GM12878 (cell line): ENCODE measurements around the gene HEXB. TPM values are rescaled to one million over a fixed set of nuclear protein-coding genes. Genes with fewer than 3 reads are reported as not detected.

Experiments used
- CEBPB ChIP-seq, 2 experiments: fragments of 150-350 bp in 1 of 2; IDR thresholded peaks; 2 replicates each; pipeline ENCODE4 v1.6.1; 2012 to 2014; ENCODE audit warnings: low read depth in 2 of 2, low read length in 2 of 2, borderline replicate concordance in 1 of 2, inconsistent platforms in 1 of 2
- CREB1 ChIP-seq: IDR thresholded peaks from 2 replicates; pipeline ENCODE4 v1.6.1; 2012; ENCODE audit warnings: low read depth, mild to moderate bottlenecking, inconsistent platforms
- EP300 ChIP-seq, 2 experiments: fragments of 150-350 bp in 1 of 2; IDR thresholded peaks; 2 replicates each; pipeline ENCODE4 v1.6.1; 2011 to 2012; ENCODE audit warnings: low read depth in 2 of 2, low read length in 2 of 2, borderline replicate concordance in 1 of 2, improper control_type of control experiment in 1 of 2, inconsistent platforms in 1 of 2; ENCODE audit not compliant: control insufficient read depth in 1 of 2
- HSF1 ChIP-seq: fragments of 150-350 bp; IDR thresholded peaks from 2 replicates; pipeline ENCODE4 v1.6.1; 2014; ENCODE audit warnings: mild to moderate bottlenecking, low read depth, low read length
- KLF5 ChIP-seq: fragments of 450-650 bp; IDR thresholded peaks from 2 replicates; pipeline ENCODE4 v1.6.1; 2014; ENCODE audit warnings: mild to moderate bottlenecking; ENCODE audit not compliant: partially characterized antibody
- NBN ChIP-seq: fragments of 450-650 bp; IDR thresholded peaks from 2 replicates; pipeline ENCODE4 v1.6.1; 2016
- NFIC ChIP-seq: IDR thresholded peaks from 2 replicates; pipeline ENCODE4 v1.6.1; 2012; ENCODE audit warnings: low read depth, mild to moderate bottlenecking, inconsistent platforms, low read length, moderate library complexity
- NKRF ChIP-seq: fragments of 450-650 bp; conservative IDR thresholded peaks from 2 replicates; pipeline ENCODE4 v1.6.1; 2017; ENCODE audit warnings: mild to moderate bottlenecking, moderate library complexity
- POLR2AphosphoS5 ChIP-seq: IDR thresholded peaks from 2 replicates; pipeline ENCODE4 v1.6.1; 2011; ENCODE audit warnings: mild to moderate bottlenecking, low read length, inconsistent platforms
- SIN3A ChIP-seq: IDR thresholded peaks from 2 replicates; pipeline ENCODE4 v1.6.1; 2012; ENCODE audit warnings: low read depth, low read length, improper control_type of control experiment
- TARDBP ChIP-seq: IDR thresholded peaks from 2 replicates; pipeline ENCODE4 v1.6.1; 2016; ENCODE audit warnings: borderline replicate concordance
- WRNIP1 ChIP-seq: IDR thresholded peaks from 2 replicates; pipeline ENCODE4 v1.6.1; 2011; ENCODE audit warnings: low read depth, low read length, improper control_type of control experiment, borderline replicate concordance
- ZBTB33 ChIP-seq: fragments of 450-650 bp; IDR thresholded peaks from 2 replicates; pipeline ENCODE4 v1.6.1; 2017; ENCODE audit warnings: mild to moderate bottlenecking
- ZNF384 ChIP-seq: IDR thresholded peaks from 2 replicates; pipeline ENCODE4 v1.6.1; 2012; ENCODE audit warnings: low read depth, mild to moderate bottlenecking, low read length, improper control_type of control experiment, borderline replicate concordance
- ZNF622 ChIP-seq: fragments of 450-650 bp; IDR thresholded peaks from 2 replicates; pipeline ENCODE4 v1.6.1; 2017; ENCODE audit warnings: mild to moderate bottlenecking, inconsistent platforms
- ZSCAN29 ChIP-seq: fragments of 450-650 bp; IDR thresholded peaks from 2 replicates; pipeline ENCODE4 v1.6.1; 2017; ENCODE audit warnings: mild to moderate bottlenecking, moderate library complexity
- polyA plus RNA-seq, 11 experiments: library from polyadenylated mRNA; depleted of rRNA in 4 of 11; unstranded in 6 of 11; stranded (reverse) in 5 of 11; fragments of >200 nt; fragmentation: Nextera tagmentation in 4 of 11; fragmentation: Illumina TruSeq in 1 of 11; extraction: Ambion mirVana in 4 of 11; extraction: Trizol in 1 of 11; gene quantifications; 1 replicate in 1 of 11; 2 replicates in 10 of 11; pipeline versions ENCODE4 v1.2.1 to v1.2.3, GENCODE V29; 2011 to 2016; ENCODE audit warnings: inconsistent platforms in 2 of 11, missing spikeins in 2 of 11, low read depth in 1 of 11
- total RNA-seq, 4 experiments: library from RNA; depleted of rRNA in 3 of 4; stranded (reverse); fragments of >200 nt in 3 of 4; fragmentation: Illumina TruSeq in 1 of 4; extraction: Trizol in 1 of 4; gene quantifications; 2 replicates each; pipeline versions ENCODE4 v1.2.1 to v1.2.3, GENCODE V29; 2013 to 2021
- TF ChIP-seq, protein P1 (sequence below): fragments of 450-650 bp; IDR thresholded peaks from 2 replicates; pipeline ENCODE4 v1.6.1; 2016; ENCODE audit warnings: mild to moderate bottlenecking
- TF ChIP-seq, protein P2 (sequence below): IDR thresholded peaks from 2 replicates; pipeline ENCODE4 v1.6.1; 2011; ENCODE audit warnings: mild to moderate bottlenecking, low read depth, low read length, moderate library complexity; ENCODE audit not compliant: insufficient replicate concordance
- TF ChIP-seq, protein P3 (sequence below): fragments of 450-650 bp; IDR thresholded peaks from 2 replicates; pipeline ENCODE4 v1.6.1; 2014; ENCODE audit warnings: mild to moderate bottlenecking

Gene HEXB
- total and polyA plus RNA-seq, 10 of the 15 experiments (the other 5 are each of a cell fraction or from before 2014, with no cell fraction given), result 13.5 to 76.0 (median 42.6) TPM

- TF ChIP-seq, protein P1, sequence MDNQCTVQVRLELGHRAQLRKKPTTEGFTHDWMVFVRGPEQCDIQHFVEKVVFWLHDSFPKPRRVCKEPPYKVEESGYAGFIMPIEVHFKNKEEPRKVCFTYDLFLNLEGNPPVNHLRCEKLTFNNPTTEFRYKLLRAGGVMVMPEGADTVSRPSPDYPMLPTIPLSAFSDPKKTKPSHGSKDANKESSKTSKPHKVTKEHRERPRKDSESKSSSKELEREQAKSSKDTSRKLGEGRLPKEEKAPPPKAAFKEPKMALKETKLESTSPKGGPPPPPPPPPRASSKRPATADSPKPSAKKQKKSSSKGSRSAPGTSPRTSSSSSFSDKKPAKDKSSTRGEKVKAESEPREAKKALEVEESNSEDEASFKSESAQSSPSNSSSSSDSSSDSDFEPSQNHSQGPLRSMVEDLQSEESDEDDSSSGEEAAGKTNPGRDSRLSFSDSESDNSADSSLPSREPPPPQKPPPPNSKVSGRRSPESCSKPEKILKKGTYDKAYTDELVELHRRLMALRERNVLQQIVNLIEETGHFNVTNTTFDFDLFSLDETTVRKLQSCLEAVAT, result peak; percentile 36; the same call in 1 of the 2 replicates
- TF ChIP-seq ZNF622, result no peak
- TF ChIP-seq ZNF384, result no peak
- TF ChIP-seq, protein P2, sequence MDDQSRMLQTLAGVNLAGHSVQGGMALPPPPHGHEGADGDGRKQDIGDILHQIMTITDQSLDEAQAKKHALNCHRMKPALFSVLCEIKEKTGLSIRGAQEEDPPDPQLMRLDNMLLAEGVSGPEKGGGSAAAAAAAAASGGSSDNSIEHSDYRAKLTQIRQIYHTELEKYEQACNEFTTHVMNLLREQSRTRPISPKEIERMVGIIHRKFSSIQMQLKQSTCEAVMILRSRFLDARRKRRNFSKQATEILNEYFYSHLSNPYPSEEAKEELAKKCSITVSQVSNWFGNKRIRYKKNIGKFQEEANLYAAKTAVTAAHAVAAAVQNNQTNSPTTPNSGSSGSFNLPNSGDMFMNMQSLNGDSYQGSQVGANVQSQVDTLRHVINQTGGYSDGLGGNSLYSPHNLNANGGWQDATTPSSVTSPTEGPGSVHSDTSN, result no peak
- TF ChIP-seq HSF1, result peak; percentile 74; the same call in 1 of the 2 replicates
- TF ChIP-seq ZBTB33, result no peak
- no peak for TF ChIP-seq NFIC
- TF ChIP-seq NBN, result peak; percentile 79; the same call in 1 of the 2 replicates
- TF ChIP-seq, protein P3, sequence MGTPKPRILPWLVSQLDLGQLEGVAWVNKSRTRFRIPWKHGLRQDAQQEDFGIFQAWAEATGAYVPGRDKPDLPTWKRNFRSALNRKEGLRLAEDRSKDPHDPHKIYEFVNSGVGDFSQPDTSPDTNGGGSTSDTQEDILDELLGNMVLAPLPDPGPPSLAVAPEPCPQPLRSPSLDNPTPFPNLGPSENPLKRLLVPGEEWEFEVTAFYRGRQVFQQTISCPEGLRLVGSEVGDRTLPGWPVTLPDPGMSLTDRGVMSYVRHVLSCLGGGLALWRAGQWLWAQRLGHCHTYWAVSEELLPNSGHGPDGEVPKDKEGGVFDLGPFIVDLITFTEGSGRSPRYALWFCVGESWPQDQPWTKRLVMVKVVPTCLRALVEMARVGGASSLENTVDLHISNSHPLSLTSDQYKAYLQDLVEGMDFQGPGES, result no peak
- TF ChIP-seq NKRF, result peak; percentile 86
- no peak; a peak in 1 of 4 replicates for TF ChIP-seq EP300 (IDR thresholded peaks at IDR 0.05; ENCODE audit: borderline replicate concordance in 1 of 2, control insufficient read depth in 1 of 2, low read depth in 2 of 2, low read length in 2 of 2)
- peak; percentile 78 for TF ChIP-seq SIN3A
- TF ChIP-seq CREB1, result peak; percentile 75
- peak; percentile 79 for TF ChIP-seq KLF5
- TF ChIP-seq ZSCAN29, result 0 out of 2 replicates have a peak, but pooled peaks have one; percentile 35
- peak; percentile 99 for TF ChIP-seq WRNIP1
- peak; percentile 86 for TF ChIP-seq POLR2AphosphoS5
- 0 out of 2 replicates have a peak, but pooled peaks have one; percentile 57 for TF ChIP-seq TARDBP
- TF ChIP-seq CEBPB (IDR thresholded peaks at IDR 0.05; ENCODE audit: borderline replicate concordance in 1 of 2, low read depth in 2 of 2, low read length in 2 of 2), result no peak
Measured at GRCh38 chr5:74766849-74767578, 82.0 kb downstream of the HEXB start, which contains the start of the genes GFM2 and NSA2 (continued).
